HG03571 (cell line): ENCODE data around the gene HMGN2.
"Not testable (repeated sequence)": the region's sequence is repeated elsewhere in the genome, so short reads cannot be mapped to it uniquely, and the experiment has no call there.

ENCODE experiments used
- ATAC-seq: cut with Tn5 transposase; IDR thresholded peaks from one replicate; pipeline ENCODE4 v1.9.1; 2021; ENCODE audit not compliant: unreplicated experiment

HMGN2 gene

GRCh38 chr1:26476958-26477357, 4.7 kb downstream of the HMGN2 start:
- no peak for ATAC-seq

GRCh38 chr1:26477446-26478152, 5.4 kb downstream of the HMGN2 start:
- no peak for ATAC-seq

GRCh38 chr1:26478159-26478558, 5.9 kb downstream of the HMGN2 start:
- no peak for ATAC-seq

GRCh38 chr1:26478988-26479387, 6.7 kb downstream of the HMGN2 start:
- ATAC-seq: no peak

- ATAC-seq: no peak
Observed at GRCh38 chr1:26482921-26483320, 10.7 kb downstream of the HMGN2 start.

GRCh38 chr1:26483980-26484379, 11.7 kb downstream of the HMGN2 start:
- ATAC-seq: no peak

GRCh38 chr1:26490155-26490554, 17.9 kb downstream of the HMGN2 start:
- ATAC-seq: no peak

- ATAC-seq: no peak
Observed at GRCh38 chr1:26493267-26493666, 21.0 kb downstream of the HMGN2 start.

- ATAC-seq: no peak
Observed at GRCh38 chr1:26493938-26494337, 21.7 kb downstream of the HMGN2 start.

- no peak for ATAC-seq
Observed at GRCh38 chr1:26496861-26497260, 24.6 kb downstream of the HMGN2 start.

GRCh38 chr1:26498894-26499293, 26.7 kb downstream of the HMGN2 start:
- no peak for ATAC-seq

- ATAC-seq: peak; percentile 53
Observed at GRCh38 chr1:26500488-26501175, 28.4 kb downstream of the HMGN2 start.

- ATAC-seq: not testable (repeated sequence)
Observed at GRCh38 chr1:26510711-26511110, 38.5 kb downstream of the HMGN2 start.

- not testable (repeated sequence) for ATAC-seq
Observed at GRCh38 chr1:26515836-26516235, 43.6 kb downstream of the HMGN2 start.

- no peak for ATAC-seq
Observed at GRCh38 chr1:26516987-26517765, 44.9 kb downstream of the HMGN2 start.

GRCh38 chr1:26517766-26518049, 45.5 kb downstream of the HMGN2 start:
- ATAC-seq: no peak

- ATAC-seq: no peak
Observed at GRCh38 chr1:26518355-26518754, 46.1 kb downstream of the HMGN2 start.

- ATAC-seq: no peak
Observed at GRCh38 chr1:26520339-26520738, 48.1 kb downstream of the HMGN2 start.

- no peak for ATAC-seq
Observed at GRCh38 chr1:26521669-26522030, 49.4 kb downstream of the HMGN2 start.

- no peak for ATAC-seq
Observed at GRCh38 chr1:26522073-26522472, 49.8 kb downstream of the HMGN2 start.

- no peak for ATAC-seq
Observed at GRCh38 chr1:26524181-26524580, 51.9 kb downstream of the HMGN2 start.
